ENCODE results near the gene IKZF4.

DNA sequence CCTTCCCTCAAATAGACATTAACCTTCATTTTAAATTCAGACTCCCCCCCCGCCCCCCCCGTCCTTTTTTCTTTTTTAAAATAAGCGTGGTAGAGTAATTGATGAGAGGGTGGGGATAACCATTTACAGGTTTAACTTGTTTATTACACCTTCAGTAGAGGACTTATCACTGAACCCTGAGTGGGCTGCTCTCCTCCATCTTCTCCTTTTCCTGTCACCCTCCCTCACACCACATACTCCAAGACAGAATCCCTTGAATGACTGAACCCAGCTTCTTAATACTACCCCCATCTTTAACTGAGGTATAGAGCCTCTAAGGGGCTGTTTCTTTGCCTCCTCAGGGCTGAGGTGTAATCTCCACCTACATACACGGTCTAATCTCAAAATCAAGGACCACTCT is 3.7 kb upstream of the IKZF4 start:
- TF ChIP-seq EZH2phosphoT487 (IDR thresholded peaks at IDR 0.05; ENCODE audit: unreplicated experiment) (no peak), EZH2 (IDR thresholded peaks at IDR 0.05; ENCODE audit: low read depth, unreplicated experiment) (no peak), POLR2AphosphoS5 (IDR thresholded peaks at IDR 0.05; ENCODE audit: low read depth) (no peak), ZNF331 (CRISPR knock-in tag; IDR thresholded peaks at IDR 0.05; ENCODE audit: low read depth) (no peak)
- TF ChIP-seq, protein P1, sequence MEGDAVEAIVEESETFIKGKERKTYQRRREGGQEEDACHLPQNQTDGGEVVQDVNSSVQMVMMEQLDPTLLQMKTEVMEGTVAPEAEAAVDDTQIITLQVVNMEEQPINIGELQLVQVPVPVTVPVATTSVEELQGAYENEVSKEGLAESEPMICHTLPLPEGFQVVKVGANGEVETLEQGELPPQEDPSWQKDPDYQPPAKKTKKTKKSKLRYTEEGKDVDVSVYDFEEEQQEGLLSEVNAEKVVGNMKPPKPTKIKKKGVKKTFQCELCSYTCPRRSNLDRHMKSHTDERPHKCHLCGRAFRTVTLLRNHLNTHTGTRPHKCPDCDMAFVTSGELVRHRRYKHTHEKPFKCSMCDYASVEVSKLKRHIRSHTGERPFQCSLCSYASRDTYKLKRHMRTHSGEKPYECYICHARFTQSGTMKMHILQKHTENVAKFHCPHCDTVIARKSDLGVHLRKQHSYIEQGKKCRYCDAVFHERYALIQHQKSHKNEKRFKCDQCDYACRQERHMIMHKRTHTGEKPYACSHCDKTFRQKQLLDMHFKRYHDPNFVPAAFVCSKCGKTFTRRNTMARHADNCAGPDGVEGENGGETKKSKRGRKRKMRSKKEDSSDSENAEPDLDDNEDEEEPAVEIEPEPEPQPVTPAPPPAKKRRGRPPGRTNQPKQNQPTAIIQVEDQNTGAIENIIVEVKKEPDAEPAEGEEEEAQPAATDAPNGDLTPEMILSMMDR (conservative IDR thresholded peaks at IDR 0.05; ENCODE audit: low read depth in 2 of 2), result no peak
